ENCODE data around the gene C1orf159. TPM values are rescaled to one million over a fixed set of nuclear protein-coding genes. Genes with fewer than 3 reads are reported as not detected.

Gene C1orf159
- total RNA-seq, 2 experiments from 2014 or later = 11.1 to 11.3 TPM

- H3K27ac Mint-ChIP-seq = no peak overlapping the region
- no peak for TF ChIP-seq CTCF (IDR thresholded peaks at IDR 0.05)
- Histone ChIP-seq H3K27ac (ENCODE audit: low read depth in 1 of 2, low read length in 2 of 2) (no peak overlapping the region), H3K27me3 (ENCODE audit: control insufficient read depth in 1 of 2, insufficient read depth in 2 of 2, low read length in 2 of 2) (no peaks in the 10 kb centered on the region), H3K4me1 (ENCODE audit: insufficient read depth, low read length) (peaks cover 6% of the 10 kb centered on the region), H3K9me3 (ENCODE audit: control insufficient read depth in 1 of 2, insufficient read depth in 1 of 2, low read length in 2 of 2) (peaks cover 0 to 10% of the 10 kb centered on the region in 2 experiments), H3K36me3 (ENCODE audit: insufficient read depth, low read length) (no peaks in the 10 kb centered on the region), H3K4me3 (ENCODE audit: low read length) (no peak overlapping the region)
- intact Hi-C loops (cut with DNase I, micrococcal nuclease) = no loop called here
- peaks cover under 1% of the 10 kb centered on the region for H3K27me3 Mint-ChIP-seq
- H3K4me3 Mint-ChIP-seq = no peak overlapping the region
- H3K9me3 Mint-ChIP-seq = no peaks in the 10 kb centered on the region
- CTCF ChIA-PET = no interaction called here
- ATAC-seq (ENCODE audit: poor library complexity) (no peak), DNase-seq (no peak)
- H3K4me1 Mint-ChIP-seq (ENCODE audit: low read depth) = no peaks in the 10 kb centered on the region
- H3K36me3 Mint-ChIP-seq (ENCODE audit: low read depth) = no peaks in the 10 kb centered on the region
- POLR2A ChIA-PET = no interaction called here
Measured at GRCh38 chr1:1164701-1165451, 49.0 kb upstream of the C1orf159 start.

- Histone ChIP-seq H3K4me3 (ENCODE audit: low read length) (no peak overlapping the region), H3K27ac (ENCODE audit: low read depth in 1 of 2, low read length in 2 of 2) (no peak overlapping the region), H3K36me3 (ENCODE audit: insufficient read depth, low read length) (no peaks in the 10 kb centered on the region), H3K9me3 (ENCODE audit: control insufficient read depth in 1 of 2, insufficient read depth in 1 of 2, low read length in 2 of 2) (peaks cover 0 to 5% of the 10 kb centered on the region in 2 experiments), H3K27me3 (ENCODE audit: control insufficient read depth in 1 of 2, insufficient read depth in 2 of 2, low read length in 2 of 2) (no peaks in the 10 kb centered on the region), H3K4me1 (ENCODE audit: insufficient read depth, low read length) (peaks cover 2% of the 10 kb centered on the region)
- DNase-seq = no peak
- TF ChIP-seq CTCF (IDR thresholded peaks at IDR 0.05) = no peak
- no peak overlapping the region for H3K4me3 Mint-ChIP-seq
- H3K27me3 Mint-ChIP-seq = no peaks in the 10 kb centered on the region
- POLR2A ChIA-PET = no interaction called here
- H3K36me3 Mint-ChIP-seq (ENCODE audit: low read depth) = no peaks in the 10 kb centered on the region
- H3K27ac Mint-ChIP-seq = no peak overlapping the region
- CTCF ChIA-PET = no interaction called here
- H3K9me3 Mint-ChIP-seq = no peaks in the 10 kb centered on the region
- intact Hi-C loops (cut with DNase I, micrococcal nuclease) = no loop called here
- no peaks in the 10 kb centered on the region for H3K4me1 Mint-ChIP-seq (ENCODE audit: low read depth)
- no peak for ATAC-seq (ENCODE audit: poor library complexity)
Measured at GRCh38 chr1:1164361-1164700, 48.4 kb upstream of the C1orf159 start.

GRCh38 chr1:1163538-1164070 lies 47.7 kb upstream of the C1orf159 start:
- H3K4me3 ChIP-seq (ENCODE audit: low read length) = no peak overlapping the region
- TF ChIP-seq CTCF (IDR thresholded peaks at IDR 0.05) = no peak
- ChIA-PET POLR2A (no interaction called here), CTCF (no interaction called here)
- DNase-seq (no peak), ATAC-seq (ENCODE audit: poor library complexity) (no peak)
- intact Hi-C loops (cut with DNase I, micrococcal nuclease) = no loop called here
- Mint-ChIP-seq H3K36me3 (ENCODE audit: low read depth) (no peaks in the 10 kb centered on the region), H3K27me3 (no peaks in the 10 kb centered on the region), H3K4me1 (ENCODE audit: low read depth) (no peaks in the 10 kb centered on the region), H3K4me3 (no peak overlapping the region), H3K27ac (no peak overlapping the region), H3K9me3 (no peaks in the 10 kb centered on the region)
- H3K27ac ChIP-seq (ENCODE audit: low read depth in 1 of 2, low read length in 2 of 2) = no peak overlapping the region
- no peaks in the 10 kb centered on the region for H3K36me3 ChIP-seq (ENCODE audit: insufficient read depth, low read length)
- H3K27me3 ChIP-seq (ENCODE audit: control insufficient read depth in 1 of 2, insufficient read depth in 2 of 2, low read length in 2 of 2) = no peaks in the 10 kb centered on the region
- peaks cover 9% of the 10 kb centered on the region for H3K4me1 ChIP-seq (ENCODE audit: insufficient read depth, low read length)
- H3K9me3 ChIP-seq (ENCODE audit: control insufficient read depth in 1 of 2, insufficient read depth in 1 of 2, low read length in 2 of 2) = peaks cover 0 to 3% of the 10 kb centered on the region in 2 experiments
